ENCODE results near the gene MEGF11.
A peak's percentile ranks its signal among the peaks of the same experiment; 100 is the strongest.

Gene MEGF11

DNA sequence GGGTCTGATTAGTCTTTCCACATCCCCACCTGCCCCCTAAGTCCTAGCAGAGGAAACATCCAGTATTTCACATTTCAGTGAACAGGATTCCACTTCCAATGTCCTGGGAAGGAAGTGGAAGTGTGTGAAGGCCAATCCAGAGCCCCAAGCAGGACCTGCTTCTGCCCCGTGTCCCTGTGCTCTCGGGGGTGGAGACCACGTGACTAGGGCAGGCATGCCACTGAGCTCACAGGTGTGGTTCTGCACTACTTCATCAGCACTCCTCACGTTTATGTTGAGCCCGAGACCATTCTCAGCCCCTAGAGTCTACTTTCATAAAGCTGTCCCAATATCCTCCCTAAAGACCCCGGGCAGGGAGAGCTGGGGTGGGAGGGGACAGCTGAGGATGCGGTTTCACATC lies 299.9 kb downstream of the MEGF11 start:
- no peak for ATAC-seq
- TF ChIP-seq SNAI2 (CRISPR knock-in tag; IDR thresholded peaks at IDR 0.05) = no peak
- TF ChIP-seq, protein P1, sequence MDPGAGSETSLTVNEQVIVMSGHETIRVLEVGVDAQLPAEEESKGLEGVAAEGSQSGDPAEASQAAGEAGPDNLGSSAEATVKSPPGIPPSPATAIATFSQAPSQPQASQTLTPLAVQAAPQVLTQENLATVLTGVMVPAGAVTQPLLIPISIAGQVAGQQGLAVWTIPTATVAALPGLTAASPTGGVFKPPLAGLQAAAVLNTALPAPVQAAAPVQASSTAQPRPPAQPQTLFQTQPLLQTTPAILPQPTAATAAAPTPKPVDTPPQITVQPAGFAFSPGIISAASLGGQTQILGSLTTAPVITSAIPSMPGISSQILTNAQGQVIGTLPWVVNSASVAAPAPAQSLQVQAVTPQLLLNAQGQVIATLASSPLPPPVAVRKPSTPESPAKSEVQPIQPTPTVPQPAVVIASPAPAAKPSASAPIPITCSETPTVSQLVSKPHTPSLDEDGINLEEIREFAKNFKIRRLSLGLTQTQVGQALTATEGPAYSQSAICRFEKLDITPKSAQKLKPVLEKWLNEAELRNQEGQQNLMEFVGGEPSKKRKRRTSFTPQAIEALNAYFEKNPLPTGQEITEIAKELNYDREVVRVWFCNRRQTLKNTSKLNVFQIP (CRISPR knock-in tag; IDR thresholded peaks at IDR 0.05; ENCODE audit: borderline replicate concordance, low read depth) = no peak
- TF ChIP-seq ARNTL (CRISPR knock-in tag; IDR thresholded peaks at IDR 0.05; ENCODE audit: borderline replicate concordance, low read depth) = no peak
- TF ChIP-seq, protein P2, sequence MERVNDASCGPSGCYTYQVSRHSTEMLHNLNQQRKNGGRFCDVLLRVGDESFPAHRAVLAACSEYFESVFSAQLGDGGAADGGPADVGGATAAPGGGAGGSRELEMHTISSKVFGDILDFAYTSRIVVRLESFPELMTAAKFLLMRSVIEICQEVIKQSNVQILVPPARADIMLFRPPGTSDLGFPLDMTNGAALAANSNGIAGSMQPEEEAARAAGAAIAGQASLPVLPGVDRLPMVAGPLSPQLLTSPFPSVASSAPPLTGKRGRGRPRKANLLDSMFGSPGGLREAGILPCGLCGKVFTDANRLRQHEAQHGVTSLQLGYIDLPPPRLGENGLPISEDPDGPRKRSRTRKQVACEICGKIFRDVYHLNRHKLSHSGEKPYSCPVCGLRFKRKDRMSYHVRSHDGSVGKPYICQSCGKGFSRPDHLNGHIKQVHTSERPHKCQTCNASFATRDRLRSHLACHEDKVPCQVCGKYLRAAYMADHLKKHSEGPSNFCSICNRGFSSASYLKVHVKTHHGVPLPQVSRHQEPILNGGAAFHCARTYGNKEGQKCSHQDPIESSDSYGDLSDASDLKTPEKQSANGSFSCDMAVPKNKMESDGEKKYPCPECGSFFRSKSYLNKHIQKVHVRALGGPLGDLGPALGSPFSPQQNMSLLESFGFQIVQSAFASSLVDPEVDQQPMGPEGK (CRISPR knock-in tag; IDR thresholded peaks at IDR 0.05; ENCODE audit: borderline replicate concordance) = no peak
- no peak for TF ChIP-seq ZFP3 (CRISPR knock-in tag; IDR thresholded peaks at IDR 0.05)
- no peak for TF ChIP-seq ZNF70 (CRISPR knock-in tag; IDR thresholded peaks at IDR 0.05)
- no peak for TF ChIP-seq OSR1 (CRISPR knock-in tag; IDR thresholded peaks at IDR 0.05)

DNA sequence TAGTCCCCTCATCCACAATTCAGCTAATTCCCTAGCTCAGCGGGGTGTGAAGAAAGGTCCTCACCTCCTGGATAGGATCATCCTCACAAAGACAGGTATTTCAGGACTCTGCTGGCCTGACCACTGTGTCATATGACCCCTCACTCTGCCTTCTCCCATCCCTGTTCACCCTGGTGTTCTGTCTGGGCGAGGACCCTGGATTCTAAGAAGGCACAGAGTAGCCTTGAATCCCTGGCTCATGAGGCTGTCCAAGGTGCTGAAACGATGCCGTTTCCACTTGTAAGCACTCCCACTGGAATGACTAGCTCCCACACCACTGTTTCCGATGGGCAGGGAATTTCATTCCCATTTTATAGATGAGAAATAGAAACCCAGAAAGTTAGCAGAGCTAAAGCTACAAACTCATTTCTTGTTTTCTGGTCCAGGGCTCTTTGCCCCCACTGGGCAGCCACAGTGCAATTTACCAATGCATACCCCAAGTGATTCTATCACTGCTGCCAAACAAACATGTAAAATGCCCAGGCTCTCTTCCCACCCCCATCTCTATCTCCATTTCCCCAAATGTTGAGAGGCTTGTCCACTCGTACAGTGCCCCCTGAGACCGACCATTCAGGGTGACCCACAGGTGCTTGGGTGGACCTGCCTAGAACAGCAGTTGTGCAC lies 301.0 kb downstream of the MEGF11 start:
- peak; percentile 77 for TF ChIP-seq CSDC2 (CRISPR knock-in tag; IDR thresholded peaks at IDR 0.05)
- TF ChIP-seq ZFP3 (CRISPR knock-in tag; IDR thresholded peaks at IDR 0.05) = 0 out of 2 replicates have a peak, but pooled peaks have one; percentile 27
- TF ChIP-seq, protein P3, sequence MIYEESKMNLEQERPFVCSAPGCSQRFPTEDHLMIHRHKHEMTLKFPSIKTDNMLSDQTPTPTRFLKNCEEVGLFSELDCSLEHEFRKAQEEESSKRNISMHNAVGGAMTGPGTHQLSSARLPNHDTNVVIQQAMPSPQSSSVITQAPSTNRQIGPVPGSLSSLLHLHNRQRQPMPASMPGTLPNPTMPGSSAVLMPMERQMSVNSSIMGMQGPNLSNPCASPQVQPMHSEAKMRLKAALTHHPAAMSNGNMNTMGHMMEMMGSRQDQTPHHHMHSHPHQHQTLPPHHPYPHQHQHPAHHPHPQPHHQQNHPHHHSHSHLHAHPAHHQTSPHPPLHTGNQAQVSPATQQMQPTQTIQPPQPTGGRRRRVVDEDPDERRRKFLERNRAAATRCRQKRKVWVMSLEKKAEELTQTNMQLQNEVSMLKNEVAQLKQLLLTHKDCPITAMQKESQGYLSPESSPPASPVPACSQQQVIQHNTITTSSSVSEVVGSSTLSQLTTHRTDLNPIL (CRISPR knock-in tag; IDR thresholded peaks at IDR 0.05; ENCODE audit: low read depth) = no peak
- no peak for TF ChIP-seq RARB (CRISPR knock-in tag; IDR thresholded peaks at IDR 0.05)
- TF ChIP-seq SNAI2 (CRISPR knock-in tag; IDR thresholded peaks at IDR 0.05) = 0 out of 2 replicates have a peak, but pooled peaks have one; percentile 68
- 0 out of 2 replicates have a peak, but pooled peaks have one; percentile 21 for TF ChIP-seq ISL1 (CRISPR knock-in tag; IDR thresholded peaks at IDR 0.05)
- ATAC-seq = peak; percentile 76

DNA sequence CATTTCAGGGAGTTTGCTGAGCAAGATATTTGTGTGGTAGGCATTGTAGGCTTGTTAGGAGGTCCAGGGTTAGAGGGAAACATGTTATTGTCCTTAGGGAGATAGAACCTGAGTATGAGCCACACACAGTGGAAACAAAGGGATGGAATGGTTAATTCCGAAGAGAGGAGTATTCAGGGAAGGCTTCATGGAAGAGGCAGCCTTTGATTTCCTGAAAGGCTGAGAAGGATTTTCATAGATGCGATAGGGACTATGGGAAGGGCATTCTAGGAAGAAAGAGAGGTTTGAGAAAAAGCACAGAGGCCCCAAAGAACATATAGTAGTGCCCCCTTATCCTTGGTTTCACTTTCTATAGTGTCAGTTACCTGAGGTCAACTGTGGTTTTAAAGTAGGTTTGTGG lies 302.5 kb downstream of the MEGF11 start:
- TF ChIP-seq OSR1 (CRISPR knock-in tag; IDR thresholded peaks at IDR 0.05) = no peak
- no peak for ATAC-seq

DNA sequence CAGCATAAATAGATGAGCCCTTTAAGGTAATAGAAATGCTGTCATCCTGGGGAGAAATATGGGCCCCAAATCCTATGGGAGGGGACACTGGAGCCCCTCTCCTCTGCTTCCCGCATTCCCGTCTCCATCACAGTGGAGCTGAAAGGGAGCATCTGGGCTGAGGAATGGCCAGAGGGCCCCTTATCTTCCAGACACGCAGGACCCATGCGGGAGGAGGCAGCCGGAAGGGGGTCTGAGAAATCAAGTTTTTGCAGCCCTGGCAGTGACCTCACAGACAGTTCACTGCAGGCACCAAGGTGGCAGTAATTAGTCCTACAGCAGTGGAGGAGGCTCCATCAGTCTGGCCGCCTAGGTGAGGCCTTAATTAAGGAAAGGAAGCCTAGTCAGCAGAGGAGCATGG lies 304.1 kb downstream of the MEGF11 start:
- TF ChIP-seq TCF4 (CRISPR knock-in tag; IDR thresholded peaks at IDR 0.05; ENCODE audit: borderline replicate concordance) = 0 out of 2 replicates have a peak, but pooled peaks have one; percentile 23
- no peak for TF ChIP-seq SNAI2 (CRISPR knock-in tag; IDR thresholded peaks at IDR 0.05)

DNA sequence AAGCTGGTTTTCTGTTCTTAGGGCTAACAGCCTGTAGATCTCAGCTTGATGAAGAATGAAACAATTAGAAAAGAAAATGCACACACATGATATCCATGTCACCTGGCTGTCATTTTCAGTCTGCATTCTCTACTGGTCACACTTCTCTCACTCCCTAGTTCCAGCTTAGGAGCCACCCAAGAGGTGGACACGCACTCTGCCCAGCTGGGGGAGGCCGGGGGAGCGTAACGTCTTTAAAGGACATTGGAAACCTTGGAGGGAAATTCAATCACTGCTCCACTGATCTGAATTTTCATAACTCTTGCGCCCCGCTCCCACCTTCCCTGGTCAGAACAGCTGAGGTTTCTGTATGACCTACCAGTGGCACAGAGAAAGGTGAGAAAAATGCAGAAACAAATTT lies 304.5 kb downstream of the MEGF11 start:
- ATAC-seq = no peak
- TF ChIP-seq ZFP30 (CRISPR knock-in tag; IDR thresholded peaks at IDR 0.05) = no peak
- no peak for TF ChIP-seq RARB (CRISPR knock-in tag; IDR thresholded peaks at IDR 0.05)
- no peak for TF ChIP-seq TOX (CRISPR knock-in tag; IDR thresholded peaks at IDR 0.05; ENCODE audit: borderline replicate concordance)
- TF ChIP-seq TCF4 (CRISPR knock-in tag; IDR thresholded peaks at IDR 0.05; ENCODE audit: borderline replicate concordance) = no peak
- TF ChIP-seq PPARA (CRISPR knock-in tag; IDR thresholded peaks at IDR 0.05; ENCODE audit: borderline replicate concordance) = no peak
- TF ChIP-seq, protein P2 (CRISPR knock-in tag; IDR thresholded peaks at IDR 0.05; ENCODE audit: borderline replicate concordance) = no peak
- TF ChIP-seq ARNTL (CRISPR knock-in tag; IDR thresholded peaks at IDR 0.05; ENCODE audit: borderline replicate concordance, low read depth) = no peak
- TF ChIP-seq, protein P4, sequence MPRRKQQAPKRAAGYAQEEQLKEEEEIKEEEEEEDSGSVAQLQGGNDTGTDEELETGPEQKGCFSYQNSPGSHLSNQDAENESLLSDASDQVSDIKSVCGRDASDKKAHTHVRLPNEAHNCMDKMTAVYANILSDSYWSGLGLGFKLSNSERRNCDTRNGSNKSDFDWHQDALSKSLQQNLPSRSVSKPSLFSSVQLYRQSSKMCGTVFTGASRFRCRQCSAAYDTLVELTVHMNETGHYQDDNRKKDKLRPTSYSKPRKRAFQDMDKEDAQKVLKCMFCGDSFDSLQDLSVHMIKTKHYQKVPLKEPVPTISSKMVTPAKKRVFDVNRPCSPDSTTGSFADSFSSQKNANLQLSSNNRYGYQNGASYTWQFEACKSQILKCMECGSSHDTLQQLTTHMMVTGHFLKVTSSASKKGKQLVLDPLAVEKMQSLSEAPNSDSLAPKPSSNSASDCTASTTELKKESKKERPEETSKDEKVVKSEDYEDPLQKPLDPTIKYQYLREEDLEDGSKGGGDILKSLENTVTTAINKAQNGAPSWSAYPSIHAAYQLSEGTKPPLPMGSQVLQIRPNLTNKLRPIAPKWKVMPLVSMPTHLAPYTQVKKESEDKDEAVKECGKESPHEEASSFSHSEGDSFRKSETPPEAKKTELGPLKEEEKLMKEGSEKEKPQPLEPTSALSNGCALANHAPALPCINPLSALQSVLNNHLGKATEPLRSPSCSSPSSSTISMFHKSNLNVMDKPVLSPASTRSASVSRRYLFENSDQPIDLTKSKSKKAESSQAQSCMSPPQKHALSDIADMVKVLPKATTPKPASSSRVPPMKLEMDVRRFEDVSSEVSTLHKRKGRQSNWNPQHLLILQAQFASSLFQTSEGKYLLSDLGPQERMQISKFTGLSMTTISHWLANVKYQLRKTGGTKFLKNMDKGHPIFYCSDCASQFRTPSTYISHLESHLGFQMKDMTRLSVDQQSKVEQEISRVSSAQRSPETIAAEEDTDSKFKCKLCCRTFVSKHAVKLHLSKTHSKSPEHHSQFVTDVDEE (CRISPR knock-in tag; IDR thresholded peaks at IDR 0.05) = no peak
- no peak for TF ChIP-seq GLIS3 (CRISPR knock-in tag; IDR thresholded peaks at IDR 0.05)
- TF ChIP-seq, protein P1 (CRISPR knock-in tag; IDR thresholded peaks at IDR 0.05; ENCODE audit: borderline replicate concordance, low read depth) = no peak
- no peak for TF ChIP-seq ISL1 (CRISPR knock-in tag; IDR thresholded peaks at IDR 0.05)
- no peak for TF ChIP-seq ESRRG (CRISPR knock-in tag; IDR thresholded peaks at IDR 0.05)
- no peak for TF ChIP-seq OSR1 (CRISPR knock-in tag; IDR thresholded peaks at IDR 0.05)
- no peak for TF ChIP-seq ZNF565 (CRISPR knock-in tag; conservative IDR thresholded peaks at IDR 0.05; ENCODE audit: low read depth)
- TF ChIP-seq, protein P3 (CRISPR knock-in tag; IDR thresholded peaks at IDR 0.05; ENCODE audit: low read depth) = no peak
- TF ChIP-seq ZNF8 (CRISPR knock-in tag; IDR thresholded peaks at IDR 0.05) = no peak
- TF ChIP-seq CSDC2 (CRISPR knock-in tag; IDR thresholded peaks at IDR 0.05) = no peak

More for the DNA sequence above, 304.1 kb downstream of the MEGF11 start:
- ATAC-seq = no peak
